DND-41 (cell line): ENCODE data around the gene FAM193B.

Source experiments
- CTCF ChIP-seq: IDR thresholded peaks from 2 replicates; pipeline ENCODE4 v1.5.1; 2012; ENCODE audit warnings: borderline replicate concordance, low read length, moderate library complexity, mild to moderate bottlenecking; ENCODE audit not compliant: poor library complexity, severe bottlenecking; ENCODE audit errors: extremely low read depth
- EZH2 ChIP-seq: IDR thresholded peaks from 3 replicates; pipeline ENCODE4 v1.6.1; 2012; ENCODE audit warnings: borderline replicate concordance, low read depth, mild to moderate bottlenecking, moderate library complexity, low read length, inconsistent platforms; ENCODE audit not compliant: severe bottlenecking

DNA sequence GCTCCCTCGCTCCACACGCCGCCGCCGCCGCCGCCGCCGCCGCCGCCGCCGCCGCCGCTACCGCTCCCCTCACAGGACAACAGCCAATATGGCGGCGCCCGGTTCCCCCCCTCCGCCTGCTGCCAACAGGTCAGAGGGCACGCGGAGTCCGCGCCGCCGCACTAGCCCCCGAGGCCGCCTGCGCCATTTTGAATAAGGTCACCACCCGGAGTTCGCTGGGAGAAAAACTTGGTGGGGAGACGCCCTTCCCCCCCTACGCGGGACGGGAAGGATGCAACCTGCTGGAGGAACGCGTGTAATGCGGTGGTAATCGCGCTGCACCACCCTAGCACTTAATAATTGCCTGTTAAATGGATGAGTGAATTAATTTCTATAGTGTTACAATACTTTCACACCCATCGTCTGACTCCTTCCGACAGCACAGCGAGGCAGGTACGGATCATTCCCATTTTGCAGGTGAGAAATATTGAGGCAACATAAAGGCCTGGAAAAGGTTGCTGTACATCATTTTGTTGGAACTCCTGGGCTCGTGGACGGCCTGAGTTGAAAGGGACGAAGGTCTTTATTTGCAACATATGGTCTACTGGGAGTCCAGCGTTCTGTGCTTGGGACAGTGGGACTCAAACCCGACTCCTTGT lies at the start of gene FAM193B:
- TF ChIP-seq EZH2 (no peak), CTCF (peak; percentile 50)
